ENCODE measurements around the gene THADA.
"Not testable (repeated sequence)": the region's sequence is repeated elsewhere in the genome, so short reads cannot be mapped to it uniquely, and the experiment has no call there.

Gene THADA

GRCh38 chr2:43399098-43399497 is 196.7 kb downstream of the THADA start:
- Histone ChIP-seq H3K27ac (ENCODE audit: poor library complexity, severe bottlenecking) (no peak overlapping the region), H3K9me3 (ENCODE audit: severe bottlenecking) (no peaks in the 10 kb centered on the region), H3K27me3 (ENCODE audit: insufficient read depth, poor library complexity, severe bottlenecking) (no peaks in the 10 kb centered on the region), H3K4me3 (ENCODE audit: severe bottlenecking) (no peak overlapping the region), H3K36me3 (ENCODE audit: low read depth) (no peaks in the 10 kb centered on the region; the same call in none of the 2 replicates), H3K4me1 (ENCODE audit: insufficient read depth, poor library complexity, severe bottlenecking) (no peaks in the 10 kb centered on the region)
- no peak for DNase-seq (ENCODE audit: low spot score)
- no peak for ATAC-seq (ENCODE audit: low read depth)
- TF ChIP-seq CTCF (IDR thresholded peaks at IDR 0.05; ENCODE audit: poor library complexity, severe bottlenecking) = no peak

- ATAC-seq (ENCODE audit: low read depth) (no peak), DNase-seq (ENCODE audit: low spot score) (no peak)
- TF ChIP-seq CTCF (IDR thresholded peaks at IDR 0.05; ENCODE audit: poor library complexity, severe bottlenecking) = no peak
- H3K27ac ChIP-seq (ENCODE audit: poor library complexity, severe bottlenecking) = no peak overlapping the region
- H3K36me3 ChIP-seq (ENCODE audit: low read depth) = no peaks in the 10 kb centered on the region; the same call in none of the 2 replicates
- no peaks in the 10 kb centered on the region for H3K27me3 ChIP-seq (ENCODE audit: insufficient read depth, poor library complexity, severe bottlenecking)
- no peak overlapping the region for H3K4me3 ChIP-seq (ENCODE audit: severe bottlenecking)
- H3K4me1 ChIP-seq (ENCODE audit: insufficient read depth, poor library complexity, severe bottlenecking) = no peaks in the 10 kb centered on the region
- H3K9me3 ChIP-seq (ENCODE audit: severe bottlenecking) = no peaks in the 10 kb centered on the region
Measured at GRCh38 chr2:43397821-43398220, 198.0 kb downstream of the THADA start.

- no peak overlapping the region for H3K27ac ChIP-seq (ENCODE audit: poor library complexity, severe bottlenecking)
- no peak overlapping the region for H3K4me3 ChIP-seq (ENCODE audit: severe bottlenecking)
- no peaks in the 10 kb centered on the region; the same call in none of the 2 replicates for H3K36me3 ChIP-seq (ENCODE audit: low read depth)
- no peak for TF ChIP-seq CTCF (IDR thresholded peaks at IDR 0.05; ENCODE audit: poor library complexity, severe bottlenecking)
- no peak for ATAC-seq (ENCODE audit: low read depth)
- no peaks in the 10 kb centered on the region for H3K27me3 ChIP-seq (ENCODE audit: insufficient read depth, poor library complexity, severe bottlenecking)
- no peaks in the 10 kb centered on the region for H3K9me3 ChIP-seq (ENCODE audit: severe bottlenecking)
- DNase-seq (ENCODE audit: low spot score) = no peak
- no peaks in the 10 kb centered on the region for H3K4me1 ChIP-seq (ENCODE audit: insufficient read depth, poor library complexity, severe bottlenecking)
Measured at GRCh38 chr2:43397411-43397810, 198.4 kb downstream of the THADA start.

GRCh38 chr2:43396344-43396743 is 199.5 kb downstream of the THADA start:
- not testable (repeated sequence) for H3K27ac ChIP-seq (ENCODE audit: poor library complexity, severe bottlenecking); H3K4me1 ChIP-seq (ENCODE audit: insufficient read depth, poor library complexity, severe bottlenecking); H3K27me3 ChIP-seq (ENCODE audit: insufficient read depth, poor library complexity, severe bottlenecking); H3K4me3 ChIP-seq (ENCODE audit: severe bottlenecking); DNase-seq (ENCODE audit: low spot score); H3K36me3 ChIP-seq (ENCODE audit: low read depth); H3K9me3 ChIP-seq (ENCODE audit: severe bottlenecking); ATAC-seq (ENCODE audit: low read depth)

GRCh38 chr2:43393918-43394317 is 201.9 kb downstream of the THADA start:
- Histone ChIP-seq H3K4me1 (ENCODE audit: insufficient read depth, poor library complexity, severe bottlenecking) (no peaks in the 10 kb centered on the region), H3K4me3 (ENCODE audit: severe bottlenecking) (no peak overlapping the region), H3K36me3 (ENCODE audit: low read depth) (no peaks in the 10 kb centered on the region; the same call in none of the 2 replicates), H3K9me3 (ENCODE audit: severe bottlenecking) (no peaks in the 10 kb centered on the region), H3K27ac (ENCODE audit: poor library complexity, severe bottlenecking) (no peak overlapping the region), H3K27me3 (ENCODE audit: insufficient read depth, poor library complexity, severe bottlenecking) (no peaks in the 10 kb centered on the region)
- no peak for ATAC-seq (ENCODE audit: low read depth)
- TF ChIP-seq CTCF (IDR thresholded peaks at IDR 0.05; ENCODE audit: poor library complexity, severe bottlenecking) = no peak
- no peak for DNase-seq (ENCODE audit: low spot score)

Measured in RWPE2 (cell line).